Endothelial cell of umbilical vein (primary cell): ENCODE results near the gene RPL38. TPM values are rescaled to one million over a fixed set of nuclear protein-coding genes. Genes with fewer than 3 reads are reported as not detected.

Source experiments
- BruUV-seq: library from RNA; stranded (reverse); fragments of 400-500 nt; replicated peaks from 2 replicates; lab custom pipeline; 2021; lab: Mats Ljungman, UMichigan
- CTCF ChIA-PET: fragments of 300-600, 350-600 bp; sonication (Branson Sonifier 250); formaldehyde crosslinking; loops from one replicate; lab custom pipeline; 2021; ENCODE audit warnings: antibody characterized with exemption, inconsistent platforms; lab: Charles Lee
- POLR2A ChIA-PET: fragments of 300-600, 350-600 bp; sonication (Branson Sonifier 250); formaldehyde crosslinking; loops from one replicate; lab custom pipeline; 2021; ENCODE audit warnings: antibody characterized with exemption, inconsistent platforms; lab: Charles Lee
- DNase-seq: peaks from one replicate; pipeline ENCODE4 v3.0.0-alpha.2; 2011; ENCODE audit warnings: low read depth, low spot score
- FAIRE-seq: peaks from 2 replicates; lab custom pipeline; 2011; peaks lifted over from hg19 to GRCh38; lab: Jason Lieb, UNC
- H2AFZ ChIP-seq: 2 replicates; pipeline ENCODE4 v1.6.0; 2012; ENCODE audit warnings: low read depth, low read length, control low read depth, inconsistent platforms
- H3K27ac ChIP-seq: 2 replicates; pipeline ENCODE4 v1.5.1; 2011; ENCODE audit warnings: low read depth, mild to moderate bottlenecking, control low read depth, low read length, moderate library complexity; ENCODE audit not compliant: insufficient read depth
- H3K27me3 ChIP-seq, 2 experiments: 2 replicates each; pipeline versions ENCODE4 v1.6.0 to v1.6.1; 2011; ENCODE audit warnings: low read length in 2 of 2, mixed read lengths in 1 of 2; ENCODE audit not compliant: control insufficient read depth in 2 of 2, insufficient read depth in 2 of 2
- H3K36me3 ChIP-seq, 2 experiments: 2 replicates in 1 of 2; 3 replicates in 1 of 2; pipeline ENCODE4 v1.5.1; 2011; ENCODE audit warnings: low read length in 2 of 2, mild to moderate bottlenecking in 1 of 2, moderate library complexity in 1 of 2; ENCODE audit not compliant: control insufficient read depth in 2 of 2, insufficient read depth in 2 of 2; ENCODE audit errors: extremely low read depth in 1 of 2
- H3K4me1 ChIP-seq: 3 replicates; pipeline ENCODE4 v1.5.1; 2011; ENCODE audit warnings: mild to moderate bottlenecking, low read length; ENCODE audit not compliant: control insufficient read depth, insufficient read depth; ENCODE audit errors: extremely low read depth
- H3K4me2 ChIP-seq: 2 replicates; pipeline ENCODE4 v1.6.1; 2011; ENCODE audit warnings: low read length, control low read depth, mixed read lengths; ENCODE audit not compliant: insufficient read depth
- H3K4me3 ChIP-seq, 3 experiments: fragments of 200-600 bp in 1 of 3; sonication (generic), shearing (Covaris generic) in 1 of 3; replicated peaks in 1 of 3; 2 replicates each; pipeline ENCODE4 v1.5.1; 2011 to 2016; ENCODE audit warnings: control low read depth in 3 of 3, low read length in 3 of 3, mild to moderate bottlenecking in 2 of 3, inconsistent platforms in 1 of 3, low read depth in 1 of 3, moderate library complexity in 1 of 3; ENCODE audit not compliant: insufficient read depth in 1 of 3
- H3K79me2 ChIP-seq: 2 replicates; pipeline ENCODE4 v1.6.0; 2012; ENCODE audit warnings: low read length, inconsistent platforms; ENCODE audit not compliant: control insufficient read depth, insufficient read depth
- H3K9ac ChIP-seq: replicated peaks from 2 replicates; pipeline ENCODE3; 2011; ENCODE audit warnings: low read length, control low read depth; ENCODE audit not compliant: insufficient read depth; ENCODE audit errors: extremely low read depth
- H3K9me1 ChIP-seq: replicated peaks from 3 replicates; pipeline ENCODE4 v1.6.0; 2011; ENCODE audit warnings: mild to moderate bottlenecking, low read length; ENCODE audit not compliant: control insufficient read depth, insufficient read depth; ENCODE audit errors: extremely low read depth
- H3K9me3 ChIP-seq: replicated peaks from 2 replicates; pipeline ENCODE4 v1.5.1; 2012; ENCODE audit warnings: low read length, inconsistent platforms; ENCODE audit not compliant: control insufficient read depth, insufficient read depth
- H4K20me1 ChIP-seq: replicated peaks from 2 replicates; pipeline ENCODE3; 2011; ENCODE audit warnings: mild to moderate bottlenecking, low read length; ENCODE audit not compliant: control insufficient read depth, insufficient read depth; ENCODE audit errors: extremely low read depth
- CTCF ChIP-seq, 2 donors: IDR thresholded peaks; 1 replicate in 1 of 2; 2 replicates in 1 of 2; pipeline ENCODE4 v1.5.1; 2011; ENCODE audit warnings: low read length in 2 of 2, mild to moderate bottlenecking in 2 of 2, moderate library complexity in 2 of 2, control low read depth in 1 of 2, inconsistent platforms in 1 of 2, low read depth in 1 of 2; ENCODE audit not compliant: insufficient read depth in 1 of 2; ENCODE audit errors: extremely low read depth in 1 of 2
- EZH2 ChIP-seq: IDR thresholded peaks from 2 replicates; pipeline ENCODE4 v1.6.1; 2012; ENCODE audit warnings: borderline replicate concordance, low read depth, mild to moderate bottlenecking, moderate library complexity, low read length, inconsistent platforms; ENCODE audit not compliant: severe bottlenecking
- FOS ChIP-seq: IDR thresholded peaks from 2 replicates; pipeline ENCODE4 v1.6.1; 2011; ENCODE audit warnings: mild to moderate bottlenecking, low read length, moderate library complexity, borderline replicate concordance; ENCODE audit not compliant: insufficient read depth
- GATA2 ChIP-seq: IDR thresholded peaks from 2 replicates; pipeline ENCODE4 v1.7.0; 2011; ENCODE audit warnings: low read depth, mild to moderate bottlenecking, moderate library complexity, mixed read lengths, low read length; ENCODE audit not compliant: insufficient read length, insufficient read depth
- JUN ChIP-seq: IDR thresholded peaks from 2 replicates; pipeline ENCODE4 v1.6.1; 2011; ENCODE audit warnings: borderline replicate concordance, low read depth; ENCODE audit not compliant: insufficient read length, insufficient read depth
- MAX ChIP-seq: IDR thresholded peaks from 2 replicates; pipeline ENCODE4 v1.6.1; 2011; ENCODE audit not compliant: insufficient read depth, insufficient read length
- MYC ChIP-seq: IDR thresholded peaks from one replicate; pipeline ENCODE4 v1.6.1; 2011; ENCODE audit warnings: mild to moderate bottlenecking, low read depth, low read length
- POLR2A ChIP-seq: IDR thresholded peaks from 2 replicates; pipeline ENCODE4 v1.6.1; 2012; ENCODE audit warnings: low read depth, mild to moderate bottlenecking, control low read depth, low read length
- POLR2AphosphoS5 ChIP-seq: IDR thresholded peaks from 2 replicates; pipeline ENCODE4 v1.6.1; 2012; ENCODE audit warnings: low read depth, mild to moderate bottlenecking, control low read depth, low read length, moderate library complexity; ENCODE audit not compliant: insufficient read depth
- dilution Hi-C: fragments of 300-500 bp; cut with MboI; formaldehyde crosslinking; loops from one replicate; pipeline ENCODE4 v1.15.0; 2019; ENCODE audit warnings: low sequenced_read_pairs; ENCODE audit not compliant: extremely low pct_ligation_motif_present
- intact Hi-C: fragments of 100-400 bp; cut with micrococcal nuclease; formaldehyde crosslinking; loops from one replicate; pipeline ENCODE4 v1.10.0; 2022
- polyA plus RNA-seq, 4 experiments: library from polyadenylated mRNA; depleted of rRNA in 3 of 4; stranded (reverse) in 3 of 4; unstranded in 1 of 4; fragments of >200 nt; gene quantifications; 2 replicates each; pipeline versions ENCODE4 v1.2.1 to v1.2.3, GENCODE V29; 2011 to 2012; ENCODE audit warnings: missing spikeins in 1 of 4
- total RNA-seq: library from RNA; stranded (reverse); gene quantifications from 2 replicates; pipeline ENCODE4 v1.2.3, GENCODE V29; 2021

Gene RPL38
- total and polyA plus RNA-seq, 2 donors (not counting 3 experiments of a cell fraction or from before 2014, with no cell fraction given) = 256 to 1,006 TPM

- FAIRE-seq (no peak), DNase-seq (no peak)
- H2AFZ ChIP-seq = no peak overlapping the region
- no peaks in the 10 kb centered on the region for H3K9me3 ChIP-seq
- no peaks in the 10 kb centered on the region for H4K20me1 ChIP-seq
- H3K4me3 ChIP-seq = no peak overlapping the region
- TF ChIP-seq POLR2A (no peak), POLR2AphosphoS5 (no peak), CTCF (IDR thresholded peaks at IDR 0.05; ENCODE audit: extremely low read depth in 1 of 2, insufficient read depth in 1 of 2, low read depth in 1 of 2, low read length in 2 of 2) (no peak), GATA2 (no peak), FOS (no peak), MAX (no peak), JUN (no peak), EZH2 (no peak), MYC (no peak)
- H3K9ac ChIP-seq = no peak overlapping the region
- no peaks in the 10 kb centered on the region for H3K36me3 ChIP-seq
- ChIA-PET POLR2A (no interaction called here), CTCF (no interaction called here)
- no peaks in the 10 kb centered on the region for H3K79me2 ChIP-seq
- dilution Hi-C loops (no loop called here), intact Hi-C loops (no loop called here)
- no peaks in the 10 kb centered on the region for H3K4me1 ChIP-seq
- no TSS peak for BruUV-seq
- no peak overlapping the region for H3K27ac ChIP-seq
- no peak overlapping the region for H3K4me2 ChIP-seq
- H3K9me1 ChIP-seq = no peaks in the 10 kb centered on the region
- no peaks in the 10 kb centered on the region for H3K27me3 ChIP-seq
Observed at GRCh38 chr17:74244548-74244947, 41.1 kb downstream of the RPL38 start.
